DMS153 treated with DMSO at 0.1 percent for 48 hours (cell line): ENCODE data around the gene GDAP1L1.

Source experiments
- DNase-seq: peaks from one replicate; lab custom pipeline; 2025; ENCODE audit not compliant: unreplicated experiment; lab: John Stamatoyannopoulos, UW

GDAP1L1 gene

DNA sequence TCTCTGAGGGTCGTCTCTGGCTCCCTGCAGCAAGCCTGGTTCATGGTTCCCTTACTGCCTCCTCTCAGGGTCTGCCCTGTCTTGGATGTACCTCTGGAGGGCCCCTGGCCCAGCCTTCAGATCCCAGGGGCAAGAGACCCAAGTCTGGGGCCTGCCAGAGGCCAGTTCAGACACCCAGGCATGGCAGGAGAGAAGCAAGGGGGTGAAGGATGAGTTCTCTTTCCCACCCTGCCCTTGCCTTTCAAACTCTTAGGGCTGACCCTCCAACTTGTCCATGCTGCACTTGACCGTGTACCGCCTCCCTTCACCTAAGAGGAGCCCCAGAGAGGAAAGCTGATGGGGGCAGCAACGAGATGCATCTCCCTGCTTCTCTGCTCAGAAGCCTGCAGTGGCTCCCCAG, 4.2 kb downstream of the GDAP1L1 start:
- no peak for DNase-seq

DNA sequence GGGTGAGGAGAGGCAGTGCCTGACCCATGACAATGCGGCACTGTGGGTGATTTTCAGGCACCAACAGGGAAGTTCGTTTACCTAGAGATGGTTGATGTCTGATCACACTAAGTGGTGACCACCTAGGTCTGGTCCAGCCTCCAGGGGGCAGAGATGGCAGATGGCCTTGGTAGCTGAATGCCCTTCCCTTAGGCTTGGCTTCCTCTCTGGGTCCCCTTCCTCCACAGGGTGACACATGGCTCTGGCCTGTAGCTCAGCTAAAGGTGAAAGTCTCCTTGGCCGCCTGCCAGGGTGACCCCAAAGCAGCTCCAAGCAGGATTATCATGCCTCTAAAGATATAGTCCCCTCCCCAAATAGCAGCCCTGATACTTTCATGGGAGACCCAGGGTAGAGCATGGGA, 6.4 kb downstream of the GDAP1L1 start:
- no peak for DNase-seq

DNA sequence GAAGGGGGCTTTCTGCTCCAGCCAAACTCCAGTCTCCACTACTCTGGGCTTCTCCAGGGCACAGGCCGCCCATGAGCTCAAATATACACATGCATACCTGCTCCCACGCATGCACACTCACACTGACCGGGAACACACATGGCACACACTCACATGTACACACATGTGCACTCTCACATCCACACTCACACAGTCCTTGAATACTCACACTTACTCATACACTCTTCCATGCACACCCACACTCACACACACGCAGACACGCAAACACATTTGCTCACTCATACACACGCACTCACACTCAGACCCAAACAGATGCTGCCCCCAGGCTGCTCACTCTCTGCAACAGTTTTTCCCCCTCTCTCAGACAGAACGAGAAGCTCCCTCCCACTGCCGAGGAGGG, 7.0 kb downstream of the GDAP1L1 start:
- no peak for DNase-seq

DNA sequence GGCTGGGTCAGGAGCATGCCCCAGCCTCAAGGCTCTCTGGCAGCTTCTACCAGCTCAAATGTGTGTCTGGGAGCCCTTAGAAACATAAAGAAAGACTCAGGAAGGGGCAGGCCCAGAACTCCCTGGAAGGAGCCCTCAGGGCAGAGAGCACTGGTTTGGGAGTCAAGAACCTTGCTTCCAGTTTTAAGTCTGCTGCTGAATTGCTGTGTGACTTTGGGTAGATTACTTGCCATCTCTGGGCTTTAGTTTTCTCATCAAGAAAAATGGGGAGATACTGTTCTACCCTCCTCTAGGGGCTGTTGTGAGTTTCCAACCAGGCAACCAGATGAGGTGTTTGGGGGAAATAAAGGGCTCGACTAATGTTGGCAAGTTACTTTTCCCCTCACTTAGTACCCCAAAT, 8.8 kb downstream of the GDAP1L1 start:
- no peak for DNase-seq

DNA sequence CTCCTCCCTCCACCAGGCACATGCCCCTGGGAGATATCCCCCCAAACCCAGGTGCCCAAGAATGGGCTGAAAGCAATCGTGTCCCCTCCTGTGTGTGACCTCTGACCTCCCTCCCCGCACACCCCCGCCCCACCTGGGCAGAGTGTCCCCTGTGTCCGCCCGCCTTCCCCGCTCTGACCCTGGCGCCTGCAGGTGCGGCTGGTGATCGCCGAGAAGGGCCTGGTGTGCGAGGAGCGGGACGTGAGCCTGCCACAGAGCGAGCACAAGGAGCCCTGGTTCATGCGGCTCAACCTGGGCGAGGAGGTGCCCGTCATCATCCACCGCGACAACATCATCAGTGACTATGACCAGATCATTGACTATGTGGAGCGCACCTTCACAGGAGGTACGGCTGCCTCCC, 9.9 kb downstream of the GDAP1L1 start:
- DNase-seq: no peak

DNA sequence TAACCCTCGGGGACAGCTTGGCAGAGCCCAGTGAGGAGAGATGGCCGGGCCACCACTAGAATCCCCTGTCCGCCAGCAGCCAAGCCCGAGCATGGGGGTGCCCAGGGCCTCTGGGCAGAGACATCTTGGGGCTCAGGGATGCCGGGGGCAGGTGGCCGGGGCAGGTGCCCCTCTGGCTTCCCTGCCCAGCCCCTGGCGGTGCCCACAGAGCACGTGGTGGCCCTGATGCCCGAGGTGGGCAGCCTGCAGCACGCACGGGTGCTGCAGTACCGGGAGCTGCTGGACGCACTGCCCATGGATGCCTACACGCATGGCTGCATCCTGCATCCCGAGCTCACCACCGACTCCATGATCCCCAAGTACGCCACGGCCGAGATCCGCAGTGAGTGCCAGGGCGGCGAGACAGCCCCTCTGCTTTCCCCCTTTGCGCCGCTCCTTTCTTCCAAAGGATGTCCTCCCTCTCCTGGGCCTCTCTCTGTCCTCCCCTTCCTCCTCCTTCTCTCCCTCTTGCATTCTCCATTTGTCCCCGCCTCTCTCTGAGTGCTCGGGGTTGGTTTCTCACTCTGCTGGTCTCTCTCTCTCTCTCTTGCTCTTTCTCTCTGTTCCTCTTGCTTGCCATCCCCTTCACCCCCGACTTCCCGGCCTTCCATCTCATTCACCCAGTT, 11.2 kb downstream of the GDAP1L1 start:
- DNase-seq: no peak

DNA sequence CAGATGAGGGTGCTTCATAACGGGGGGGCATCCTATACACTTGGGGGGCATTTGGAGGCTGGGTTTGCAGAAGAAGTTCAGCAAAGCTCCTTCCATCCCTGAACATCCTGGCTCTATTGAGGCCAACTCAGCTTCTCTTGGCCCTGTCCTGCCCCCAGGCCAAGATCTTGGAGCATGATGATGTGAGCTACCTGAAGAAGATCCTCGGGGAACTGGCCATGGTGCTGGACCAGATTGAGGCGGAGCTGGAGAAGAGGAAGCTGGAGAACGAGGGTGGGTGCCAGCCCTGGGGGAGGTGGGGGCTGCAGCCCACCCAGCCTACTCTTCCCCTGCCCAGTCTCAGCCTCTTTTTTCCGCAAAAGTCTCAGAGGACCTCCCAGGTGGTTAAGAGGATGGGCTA, 17.2 kb downstream of the GDAP1L1 start:
- DNase-seq: no peak

DNA sequence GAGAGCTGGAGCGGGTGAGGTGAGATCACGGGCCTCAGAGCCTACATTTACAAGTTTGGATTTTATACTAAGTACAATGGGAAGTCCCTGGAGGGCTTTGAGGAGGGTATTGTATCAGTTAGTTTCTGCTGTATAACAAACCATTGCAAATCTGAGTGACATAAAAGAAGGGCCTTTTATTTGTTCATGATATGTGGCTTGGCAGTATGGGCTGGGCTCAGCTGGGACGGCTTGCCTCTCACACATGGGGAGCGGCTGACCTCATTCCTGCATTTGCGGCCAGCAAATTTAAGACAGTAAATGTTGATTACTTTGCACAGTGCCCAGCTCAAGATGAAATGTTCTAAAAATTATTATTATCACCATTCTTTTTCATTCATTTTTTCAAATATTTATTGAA, 21.7 kb downstream of the GDAP1L1 start:
- no peak for DNase-seq

DNA sequence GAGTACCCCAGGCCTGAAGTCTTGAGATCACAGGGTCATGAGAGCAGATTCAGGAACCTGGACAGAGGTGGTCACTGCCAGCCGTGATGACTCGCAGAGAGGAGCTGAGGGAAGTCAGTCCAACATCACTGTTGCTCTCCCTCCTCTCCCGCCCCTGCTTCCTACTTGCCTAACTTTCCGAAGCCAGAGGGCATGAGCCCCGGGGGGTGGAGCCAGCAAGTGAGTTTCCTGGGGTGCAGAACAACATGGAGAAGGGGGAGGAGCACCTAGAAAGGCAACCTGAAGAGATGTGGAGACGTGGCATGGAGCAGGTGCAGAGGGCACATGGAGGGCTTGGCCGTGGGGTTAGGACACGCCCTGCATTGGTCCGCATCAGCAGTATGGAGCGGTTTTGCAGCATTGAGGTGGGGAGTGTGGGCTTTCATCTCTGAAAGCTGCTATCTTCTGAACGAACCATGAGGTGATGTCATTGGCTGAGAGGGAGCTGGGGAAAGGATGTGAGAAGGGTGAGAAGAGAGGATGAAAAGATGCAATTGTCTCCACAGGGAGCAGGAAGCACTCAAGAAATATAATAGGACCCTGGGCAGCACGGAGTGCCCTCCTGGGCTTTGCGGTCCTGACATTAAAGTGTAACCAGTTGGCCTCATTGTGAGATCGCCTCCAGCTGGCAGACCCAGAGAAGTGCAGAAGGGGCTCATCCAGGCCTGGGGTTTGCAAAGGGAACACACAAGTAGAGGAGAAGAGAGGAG, 25.0 kb downstream of the GDAP1L1 start:
- DNase-seq: no peak

DNA sequence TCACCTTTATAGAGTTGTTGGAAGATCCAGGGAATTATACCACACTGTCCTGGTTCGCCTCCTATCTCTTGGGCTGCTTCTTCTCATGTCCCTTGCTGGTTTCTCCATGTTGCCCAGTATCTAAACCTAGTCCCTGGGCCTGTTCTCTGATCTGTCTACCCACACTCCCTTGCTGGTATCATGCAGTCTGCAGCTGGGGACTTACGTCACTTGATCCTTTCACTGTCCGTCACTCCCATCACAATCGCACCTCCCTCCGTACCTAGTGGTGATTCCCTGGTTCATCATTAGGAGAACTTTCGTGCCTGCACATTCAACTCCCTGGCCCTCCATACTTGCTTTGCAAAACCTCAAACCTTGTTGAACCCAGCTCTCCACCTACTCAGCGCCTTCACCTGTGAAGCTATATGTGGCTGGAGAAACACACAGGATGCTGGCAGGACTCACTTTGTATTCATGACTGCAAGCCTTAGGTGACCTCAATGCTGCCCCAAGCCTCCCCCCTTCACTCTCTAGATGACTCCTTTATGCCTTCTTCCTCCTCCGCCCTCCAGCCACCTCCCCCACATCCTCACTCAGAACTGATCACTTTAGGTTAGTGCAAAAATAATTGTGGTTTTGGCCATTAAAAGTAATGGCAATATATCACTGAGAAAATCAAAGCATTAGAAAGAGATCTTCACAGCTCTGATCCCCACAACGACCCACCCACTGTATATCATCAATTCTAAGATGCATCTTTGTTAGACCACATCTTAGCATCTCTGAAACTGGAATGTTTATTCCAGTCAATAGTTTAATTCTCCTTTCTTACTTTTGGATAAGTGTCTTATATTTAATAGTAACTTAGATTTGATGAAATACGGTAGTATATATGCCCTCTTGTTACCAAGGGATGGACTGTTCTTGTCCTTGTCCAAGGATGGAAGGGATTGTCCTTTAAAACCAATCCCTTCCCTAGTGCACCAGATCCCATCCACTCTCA, 26.4 kb downstream of the GDAP1L1 start:
- no peak for DNase-seq

DNA sequence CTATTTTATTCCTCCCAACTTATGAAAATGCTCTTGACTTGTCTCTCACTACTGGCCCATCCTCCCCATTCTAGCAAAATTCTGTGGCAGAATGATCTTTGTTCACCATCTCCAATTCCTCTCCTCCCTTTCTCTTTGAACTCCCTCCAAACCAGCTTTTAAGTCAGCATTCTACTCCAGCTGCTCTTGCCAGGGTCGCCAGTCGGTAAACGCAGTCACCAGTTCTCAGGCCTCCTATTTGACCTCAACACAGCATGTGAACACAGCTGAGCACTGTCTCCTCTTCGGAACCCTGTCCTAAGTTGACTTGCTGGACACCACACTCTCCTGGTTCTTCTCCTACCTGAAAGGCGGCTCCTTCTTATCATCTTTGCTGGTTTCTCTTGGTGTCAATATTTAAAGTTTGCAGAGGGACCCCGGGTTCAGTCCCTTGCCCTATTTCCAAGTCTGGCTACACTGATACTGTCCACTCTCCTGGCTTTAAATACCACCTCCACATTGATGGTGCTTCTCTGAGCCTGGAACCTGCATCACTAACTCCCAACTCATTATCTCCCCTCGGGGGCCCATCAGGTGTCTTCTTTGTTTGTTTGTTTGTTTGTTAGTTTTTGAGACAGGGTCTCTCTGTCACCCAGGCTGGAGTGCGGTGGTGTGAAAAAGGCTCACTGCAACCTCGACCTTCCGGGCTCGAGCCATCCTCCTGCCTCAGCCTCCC, 27.4 kb downstream of the GDAP1L1 start:
- no peak for DNase-seq

DNA sequence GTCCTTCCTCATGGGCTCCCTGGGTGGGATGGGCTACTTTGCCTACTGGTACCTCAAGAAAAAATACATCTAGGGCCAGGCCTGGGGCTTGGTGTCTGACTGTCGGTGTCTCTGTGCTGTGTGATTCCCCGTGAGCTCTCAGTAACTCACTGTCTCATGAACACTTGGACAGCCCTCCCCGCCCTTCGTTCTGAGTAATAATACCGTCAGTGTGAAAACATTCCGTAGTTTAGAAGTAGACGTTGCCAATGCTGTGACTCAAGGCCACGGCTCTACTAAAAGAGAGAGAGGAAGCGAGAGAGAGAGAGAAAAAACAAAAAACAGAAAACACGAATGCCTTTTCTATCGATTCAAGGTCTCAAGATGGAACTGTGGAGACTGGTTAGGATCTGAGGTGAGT, 32.1 kb downstream of the GDAP1L1 start:
- DNase-seq: no peak

DNA sequence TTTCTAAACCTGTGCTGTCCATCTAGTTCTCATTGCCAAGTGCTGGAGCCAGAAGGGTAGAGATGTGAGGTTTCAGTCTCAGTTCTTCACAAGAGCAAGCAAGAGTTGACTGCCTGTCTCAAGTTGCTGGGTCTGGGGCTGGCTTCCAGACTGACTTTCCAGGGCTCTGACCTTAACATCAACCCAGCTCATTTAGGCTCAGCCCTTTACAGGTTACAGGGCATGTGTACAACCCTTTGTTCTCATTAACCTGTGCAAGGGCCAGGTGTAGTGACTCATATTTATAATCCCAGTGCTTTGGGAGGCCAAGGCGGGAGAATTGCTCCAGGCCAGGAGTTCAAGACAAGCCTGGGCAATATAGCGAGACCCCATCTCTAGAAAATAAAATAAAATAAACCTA, 33.3 kb downstream of the GDAP1L1 start:
- DNase-seq: no peak

DNA sequence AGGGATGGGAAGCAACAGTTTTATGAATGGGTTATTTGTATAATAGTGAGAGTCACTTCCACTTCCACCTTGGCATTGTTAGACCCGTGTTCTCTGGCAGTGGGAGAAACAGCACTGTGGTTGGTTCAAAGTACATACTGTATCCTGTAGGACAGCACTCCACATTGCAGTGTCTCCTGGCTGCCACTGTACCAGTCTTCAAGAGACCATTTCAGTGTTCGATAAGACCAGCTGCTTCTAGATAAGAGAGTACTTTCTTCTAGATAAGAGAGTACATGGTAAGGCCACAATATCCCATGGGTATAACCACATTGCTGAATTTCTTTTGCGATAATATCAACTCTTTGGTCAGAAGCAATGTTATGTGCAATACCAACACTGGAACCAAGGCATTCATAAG, 35.1 kb downstream of the GDAP1L1 start:
- DNase-seq: no peak

DNA sequence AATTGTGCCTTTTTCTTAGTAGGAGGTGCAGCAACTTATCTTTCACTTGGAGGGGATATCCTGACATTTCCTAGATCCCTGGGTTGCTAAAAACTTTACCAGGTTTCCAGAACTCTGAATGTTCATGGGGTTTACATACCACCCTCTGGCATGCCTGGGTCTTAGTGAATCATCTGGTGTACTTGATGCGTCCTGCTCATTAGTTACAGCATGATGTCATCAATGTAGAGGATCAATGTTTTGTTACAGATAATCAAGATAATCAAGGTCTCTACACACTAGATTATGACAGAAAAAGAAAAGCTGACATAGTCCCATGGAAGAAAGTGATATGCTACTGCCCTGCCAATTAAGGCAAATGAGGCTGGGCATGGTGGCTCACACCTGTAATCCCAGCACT, 36.9 kb downstream of the GDAP1L1 start:
- DNase-seq: no peak

DNA sequence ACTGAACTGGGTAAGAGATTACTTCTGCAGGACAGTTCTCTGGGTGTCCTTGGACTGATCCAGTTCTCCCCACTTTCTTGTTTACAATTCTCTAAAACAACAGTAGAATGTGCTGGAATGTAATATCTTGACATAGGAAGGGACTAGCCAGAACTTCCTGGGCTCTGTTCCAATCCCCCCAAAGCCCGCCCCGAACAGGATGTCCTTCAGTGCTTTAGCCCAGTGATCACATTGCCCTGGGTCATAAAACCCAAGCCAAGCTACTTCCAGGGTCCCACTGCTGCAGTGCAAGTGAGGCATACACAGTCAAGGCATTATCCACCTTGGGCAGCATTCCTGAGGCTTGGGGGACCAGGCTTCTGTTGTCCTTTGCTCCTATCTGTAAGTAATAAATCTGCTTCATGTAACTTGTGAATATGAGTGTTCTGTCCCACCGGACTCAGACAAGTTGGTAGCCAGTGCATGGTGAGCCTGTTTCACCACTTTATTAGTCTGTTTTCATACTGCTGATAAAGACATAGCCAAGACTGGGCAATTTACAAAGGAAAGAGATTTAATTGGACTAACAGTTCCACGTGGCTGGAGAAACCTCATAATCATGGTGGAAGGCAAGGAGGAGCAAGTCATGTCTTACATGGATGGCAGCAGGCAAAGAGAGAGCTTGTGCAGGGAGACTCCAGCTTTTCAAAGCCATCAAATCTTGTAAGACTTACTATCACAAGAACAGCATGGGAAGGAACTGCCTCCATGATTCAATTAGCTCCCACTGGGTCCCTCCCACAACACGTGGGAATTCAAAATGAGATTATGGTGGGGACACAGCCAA, 40.4 kb downstream of the GDAP1L1 start:
- no peak for DNase-seq

DNA sequence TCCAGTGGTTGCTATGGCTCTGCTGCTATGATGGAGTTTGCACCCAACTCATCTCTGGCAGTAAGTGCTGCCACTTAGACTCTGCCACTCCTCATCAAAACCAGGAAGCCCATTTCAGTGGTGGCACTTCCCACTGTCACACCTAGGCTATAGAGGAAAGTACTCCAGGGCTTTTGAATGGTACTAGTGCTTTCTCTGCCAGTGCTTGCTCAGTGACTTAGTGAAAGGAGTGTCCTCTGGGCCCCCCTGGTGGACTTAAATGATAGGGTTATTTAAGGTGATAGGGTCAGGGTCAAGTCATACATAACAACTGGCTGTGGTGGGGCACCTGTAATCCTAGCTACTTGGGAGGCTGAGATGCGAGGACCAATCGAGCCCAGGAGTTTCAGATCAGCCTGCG, 41.1 kb downstream of the GDAP1L1 start:
- DNase-seq: no peak

DNA sequence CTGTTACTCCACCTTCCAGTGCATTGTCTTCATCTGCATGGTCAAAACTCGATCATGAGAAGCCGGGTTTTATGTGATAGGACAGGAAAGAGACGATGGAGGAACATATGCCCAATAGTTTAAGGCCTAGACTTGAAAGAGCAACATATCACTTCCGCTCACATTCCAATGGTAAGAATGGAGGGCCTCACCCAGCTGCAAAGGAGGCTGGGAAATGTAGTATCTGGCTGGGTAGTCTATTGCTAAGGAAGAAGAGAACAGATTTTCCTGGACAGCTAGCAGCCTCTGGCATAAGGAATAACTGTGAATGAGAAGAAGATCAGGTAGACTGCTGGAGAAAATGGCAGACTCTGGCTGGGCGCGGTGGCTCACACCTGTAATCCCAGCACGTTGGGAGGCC, 44.6 kb downstream of the GDAP1L1 start:
- no peak for DNase-seq

DNA sequence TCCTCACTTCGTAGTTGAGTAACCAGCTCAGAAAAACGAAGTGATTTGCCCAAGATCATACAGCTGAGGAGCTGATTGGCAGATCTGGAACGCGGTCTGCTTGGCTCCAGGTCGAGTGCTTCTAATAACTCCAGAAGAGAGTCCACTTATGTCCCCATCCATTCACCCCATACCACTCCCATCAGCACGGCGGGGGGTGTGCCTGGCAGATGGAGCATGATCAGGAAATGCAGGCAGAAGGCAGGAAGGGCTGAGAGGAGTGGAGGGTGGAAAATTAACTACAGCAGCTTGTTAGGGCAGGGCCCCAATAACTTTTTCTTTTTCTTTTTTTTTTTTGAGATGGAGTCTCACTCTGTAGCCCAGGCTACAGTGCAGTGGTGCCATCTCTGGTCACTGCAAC, 48.9 kb downstream of the GDAP1L1 start:
- peak; percentile 59 for DNase-seq

DNA sequence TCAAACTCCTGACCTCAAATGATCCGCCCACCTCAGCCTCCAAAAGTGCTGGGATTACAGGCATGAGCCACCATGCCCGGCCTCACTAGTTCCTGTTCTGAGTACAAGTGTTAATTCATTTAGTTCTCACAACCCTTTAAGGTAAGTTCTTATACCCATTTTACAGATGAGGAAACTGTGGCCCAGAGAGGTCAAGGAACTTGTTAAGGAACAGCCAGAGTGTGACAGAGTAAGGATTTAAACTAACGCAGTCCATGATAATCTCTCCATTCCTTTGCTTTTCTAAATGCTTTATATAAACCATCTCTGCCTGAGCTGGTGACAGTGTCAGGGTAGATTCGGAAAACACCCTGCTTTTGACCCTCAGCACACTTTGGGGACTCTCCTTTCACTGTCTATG, 50.6 kb downstream of the GDAP1L1 start:
- DNase-seq: no peak
